GM06990 (cell line): Measurements from ENCODE around the gene SCN4B.

Experiments used
- DNase-seq: peaks from one replicate; pipeline ENCODE4 v3.0.0-alpha.2; 2011; ENCODE audit not compliant: insufficient read length; ENCODE audit errors: extremely low read depth
- H3K27me3 ChIP-seq: replicated peaks from 2 replicates; pipeline ENCODE4 v1.6.0; 2011; ENCODE audit warnings: low read length; ENCODE audit not compliant: control insufficient read depth, insufficient read depth
- H3K36me3 ChIP-seq: 2 replicates; pipeline ENCODE4 v1.5.1; 2011; ENCODE audit warnings: low read length; ENCODE audit not compliant: control insufficient read depth, insufficient read depth
- H3K4me3 ChIP-seq: replicated peaks from 2 replicates; pipeline ENCODE4 v1.5.1; 2011; ENCODE audit warnings: low read depth, mild to moderate bottlenecking, control low read depth, low read length
- CTCF ChIP-seq: IDR thresholded peaks from 2 replicates; pipeline ENCODE4 v1.5.1; 2011; ENCODE audit warnings: low read length, control low read depth, mild to moderate bottlenecking, inconsistent platforms; ENCODE audit not compliant: insufficient read depth, poor library complexity, severe bottlenecking

SCN4B gene

GRCh38 chr11:118117790-118118601 is 34.6 kb downstream of the SCN4B start:
- Histone ChIP-seq H3K4me3 (no peak overlapping the region), H3K27me3 (peaks cover 1% of the 10 kb centered on the region; the same call in 1 of the 2 replicates), H3K36me3 (no peaks in the 10 kb centered on the region)
- DNase-seq = no peak
- TF ChIP-seq CTCF = no peak

DNA sequence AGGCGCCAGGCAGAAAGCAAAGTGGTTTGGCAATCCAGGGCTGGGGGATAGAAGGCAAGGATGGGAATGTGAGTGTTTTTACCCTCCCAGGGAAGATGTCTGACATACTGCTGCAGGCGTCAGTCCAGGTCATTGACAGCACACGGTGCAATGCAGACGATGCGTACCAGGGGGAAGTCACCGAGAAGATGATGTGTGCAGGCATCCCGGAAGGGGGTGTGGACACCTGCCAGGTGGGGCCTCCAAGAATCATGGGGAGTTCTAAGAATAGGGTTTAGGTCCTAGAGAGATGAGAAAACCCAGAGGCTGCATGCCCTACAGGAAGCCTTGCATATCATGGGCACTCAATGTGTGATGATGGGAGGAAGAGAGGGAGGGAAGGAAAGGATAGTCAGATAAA is 37.6 kb downstream of the SCN4B start:
- DNase-seq = no peak
- Histone ChIP-seq H3K36me3 (no peaks in the 10 kb centered on the region), H3K4me3 (no peak overlapping the region), H3K27me3 (peaks cover 1% of the 10 kb centered on the region)
- TF ChIP-seq CTCF = no peak

DNA sequence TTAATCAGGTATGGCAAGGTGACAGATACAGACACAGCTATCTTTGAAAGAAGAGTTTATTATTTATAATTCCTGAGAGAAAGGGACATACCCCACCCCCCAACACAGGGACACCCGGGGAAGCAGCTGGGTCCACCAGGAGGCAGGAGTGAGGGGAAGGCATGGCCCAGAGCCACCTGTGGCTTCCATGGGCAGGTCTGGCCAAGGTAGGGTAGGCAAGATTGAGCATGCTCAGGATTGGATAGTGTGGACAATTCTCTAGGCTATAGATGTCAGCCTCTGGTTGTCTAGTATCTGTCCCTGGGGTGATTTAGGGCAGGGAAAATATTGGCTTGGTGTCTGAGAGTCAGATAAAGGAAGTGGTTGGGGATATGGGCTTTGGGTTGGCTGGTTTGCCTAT is 38.4 kb downstream of the SCN4B start:
- no peak overlapping the region for H3K4me3 ChIP-seq
- H3K27me3 ChIP-seq = peaks cover 1% of the 10 kb centered on the region
- H3K36me3 ChIP-seq = no peaks in the 10 kb centered on the region
- TF ChIP-seq CTCF = no peak
- DNase-seq = no peak

- Histone ChIP-seq H3K4me3 (no peak overlapping the region), H3K27me3 (peaks cover 1% of the 10 kb centered on the region), H3K36me3 (no peaks in the 10 kb centered on the region)
- no peak for TF ChIP-seq CTCF
- DNase-seq = no peak
Measured at GRCh38 chr11:118112711-118113430, 39.8 kb downstream of the SCN4B start.

- DNase-seq = no peak
- Histone ChIP-seq H3K4me3 (no peak overlapping the region), H3K27me3 (peaks cover 1% of the 10 kb centered on the region), H3K36me3 (no peaks in the 10 kb centered on the region)
- TF ChIP-seq CTCF = no peak
Measured at GRCh38 chr11:118111744-118112035, 40.9 kb downstream of the SCN4B start.
